GM21786 (cell line): ENCODE measurements around the gene PRKCA.
"Not testable (repeated sequence)": the region's sequence is repeated elsewhere in the genome, so short reads cannot be mapped to it uniquely, and the experiment has no call there.

ENCODE experiments used
- ATAC-seq: cut with Tn5 transposase; IDR thresholded peaks from one replicate; pipeline ENCODE4 v1.9.1; 2021; ENCODE audit not compliant: unreplicated experiment

PRKCA gene

GRCh38 chr17:66461343-66461995, 159.1 kb downstream of the PRKCA start:
- ATAC-seq: no peak

- no peak for ATAC-seq
These were observed 159.6 kb downstream of the PRKCA start for GRCh38 chr17:66462010-66462409.

- no peak for ATAC-seq
These were observed 162.5 kb downstream of the PRKCA start for GRCh38 chr17:66464921-66465320.

- ATAC-seq: no peak
These were observed 163.3 kb downstream of the PRKCA start for GRCh38 chr17:66465701-66466100.

- no peak for ATAC-seq
These were observed 163.8 kb downstream of the PRKCA start for GRCh38 chr17:66466106-66466820.

- no peak for ATAC-seq
These were observed 164.5 kb downstream of the PRKCA start for GRCh38 chr17:66466840-66467367.

- no peak for ATAC-seq
These were observed 165.4 kb downstream of the PRKCA start for GRCh38 chr17:66467766-66468165.

GRCh38 chr17:66468241-66469087, 166.1 kb downstream of the PRKCA start:
- ATAC-seq: no peak

GRCh38 chr17:66469088-66469442, 166.7 kb downstream of the PRKCA start:
- no peak for ATAC-seq

GRCh38 chr17:66469461-66469860, 167.0 kb downstream of the PRKCA start:
- no peak for ATAC-seq

GRCh38 chr17:66469890-66470289, 167.5 kb downstream of the PRKCA start:
- no peak for ATAC-seq

- no peak for ATAC-seq
These were observed 169.7 kb downstream of the PRKCA start for GRCh38 chr17:66472123-66472522.

- no peak for ATAC-seq
These were observed 171.8 kb downstream of the PRKCA start for GRCh38 chr17:66474258-66474657.

- no peak for ATAC-seq
These were observed 172.5 kb downstream of the PRKCA start for GRCh38 chr17:66474806-66475497.

GRCh38 chr17:66476014-66476413, 173.6 kb downstream of the PRKCA start:
- no peak for ATAC-seq

GRCh38 chr17:66477615-66478283, 175.3 kb downstream of the PRKCA start:
- ATAC-seq: no peak

GRCh38 chr17:66479230-66479889, 176.9 kb downstream of the PRKCA start:
- ATAC-seq: not testable (repeated sequence)

GRCh38 chr17:66480243-66480642, 177.8 kb downstream of the PRKCA start:
- no peak for ATAC-seq

GRCh38 chr17:66480802-66481201, 178.4 kb downstream of the PRKCA start:
- ATAC-seq: no peak

GRCh38 chr17:66481271-66481670, 178.9 kb downstream of the PRKCA start:
- ATAC-seq: no peak
